ENCODE data around the gene ADGRD2. TPM values are rescaled to one million over a fixed set of nuclear protein-coding genes. Genes with fewer than 3 reads are reported as not detected.

ADGRD2 gene
- total RNA-seq, 1 experiment from 2014 or later, result not detected

- H3K27ac Mint-ChIP-seq (ENCODE audit: unreplicated experiment), result no peak overlapping the region
- H3K4me1 ChIP-seq, result no peaks in the 10 kb centered on the region
- no TSS peak for BruUV-seq (replicated peaks)
- H3K4me3 Mint-ChIP-seq (ENCODE audit: unreplicated experiment), result no peak overlapping the region
- peaks cover 6% of the 10 kb centered on the region for H3K27me3 Mint-ChIP-seq (ENCODE audit: insufficient read depth, unreplicated experiment)
- POLR2A ChIA-PET, result no interaction called here
- H3K4me3 ChIP-seq (ENCODE audit: low read depth, low read length), result no peak overlapping the region
- H3K4me1 Mint-ChIP-seq (ENCODE audit: low read depth, unreplicated experiment), result peaks cover 1% of the 10 kb centered on the region
- H3K9me3 Mint-ChIP-seq (ENCODE audit: unreplicated experiment), result no peaks in the 10 kb centered on the region
- H3K36me3 ChIP-seq (ENCODE audit: control insufficient read depth, insufficient read depth, low read length), result no peaks in the 10 kb centered on the region
- no peak for DNase-seq
- no peak for TF ChIP-seq CTCF (IDR thresholded peaks at IDR 0.05; ENCODE audit: insufficient read depth in 1 of 2, low read depth in 1 of 2, low read length in 1 of 2, severe bottlenecking in 1 of 2, unreplicated experiment in 1 of 2)
- H3K36me3 Mint-ChIP-seq (ENCODE audit: insufficient read depth, unreplicated experiment), result no peaks in the 10 kb centered on the region
- CTCF ChIA-PET, result no interaction called here
- intact Hi-C loops (cut with micrococcal nuclease; ENCODE audit: unreplicated experiment), result no loop called here
- no peaks in the 10 kb centered on the region for H3K27me3 ChIP-seq (replicated peaks; ENCODE audit: control insufficient read depth, insufficient read depth, low read length)
- H3K9me3 ChIP-seq, result no peaks in the 10 kb centered on the region
These were observed 48.4 kb downstream of the ADGRD2 start for GRCh38 chr9:124498499-124499146.

- Mint-ChIP-seq H3K4me1 (ENCODE audit: low read depth, unreplicated experiment) (peaks cover 7% of the 10 kb centered on the region), H3K36me3 (ENCODE audit: insufficient read depth, unreplicated experiment) (no peaks in the 10 kb centered on the region), H3K4me3 (ENCODE audit: unreplicated experiment) (no peak overlapping the region), H3K9me3 (ENCODE audit: unreplicated experiment) (no peaks in the 10 kb centered on the region), H3K27ac (ENCODE audit: unreplicated experiment) (no peak overlapping the region), H3K27me3 (ENCODE audit: insufficient read depth, unreplicated experiment) (peaks cover 10% of the 10 kb centered on the region)
- Histone ChIP-seq H3K4me3 (ENCODE audit: low read depth, low read length) (no peak overlapping the region), H3K9me3 (no peaks in the 10 kb centered on the region), H3K36me3 (ENCODE audit: control insufficient read depth, insufficient read depth, low read length) (no peaks in the 10 kb centered on the region), H3K4me1 (no peaks in the 10 kb centered on the region), H3K27me3 (replicated peaks; ENCODE audit: control insufficient read depth, insufficient read depth, low read length) (no peaks in the 10 kb centered on the region; the same call in 1 of the 2 replicates)
- no TSS peak for BruUV-seq (replicated peaks)
- POLR2A ChIA-PET, result no interaction called here
- CTCF ChIA-PET, result interaction anchor here (0.6 kb wide), 1 partner anchor 46 kb away, joined by 4 read pairs; no protein-coding TSS in a partner anchor
- no peak for DNase-seq
- TF ChIP-seq CTCF (IDR thresholded peaks at IDR 0.05; ENCODE audit: insufficient read depth in 1 of 2, low read depth in 1 of 2, low read length in 1 of 2, severe bottlenecking in 1 of 2, unreplicated experiment in 1 of 2), result no peak
- intact Hi-C loops (cut with micrococcal nuclease; ENCODE audit: unreplicated experiment), result no loop called here
These were observed 49.0 kb downstream of the ADGRD2 start for GRCh38 chr9:124499216-124499615.

- peaks cover 9% of the 10 kb centered on the region for H3K27me3 Mint-ChIP-seq (ENCODE audit: insufficient read depth, unreplicated experiment)
- BruUV-seq (replicated peaks), result no TSS peak
These were observed 50.0 kb downstream of the ADGRD2 start for GRCh38 chr9:124500028-124500795.

More at GRCh38 chr9:124500028-124500795, 50.0 kb downstream of the ADGRD2 start:
- no peak for TF ChIP-seq CTCF (IDR thresholded peaks at IDR 0.05; ENCODE audit: insufficient read depth in 1 of 2, low read depth in 1 of 2, low read length in 1 of 2, severe bottlenecking in 1 of 2, unreplicated experiment in 1 of 2)
- intact Hi-C loops (cut with micrococcal nuclease; ENCODE audit: unreplicated experiment), result no loop called here
- Mint-ChIP-seq H3K4me3 (ENCODE audit: unreplicated experiment) (no peak overlapping the region), H3K27ac (ENCODE audit: unreplicated experiment) (no peak overlapping the region), H3K36me3 (ENCODE audit: insufficient read depth, unreplicated experiment) (no peaks in the 10 kb centered on the region), H3K9me3 (ENCODE audit: unreplicated experiment) (no peaks in the 10 kb centered on the region), H3K4me1 (ENCODE audit: low read depth, unreplicated experiment) (peaks cover 8% of the 10 kb centered on the region)
- H3K9me3 ChIP-seq, result no peaks in the 10 kb centered on the region
- no peak overlapping the region for H3K4me3 ChIP-seq (ENCODE audit: low read depth, low read length)
- ChIA-PET CTCF (no interaction called here), POLR2A (no interaction called here)
- H3K36me3 ChIP-seq (ENCODE audit: control insufficient read depth, insufficient read depth, low read length), result no peaks in the 10 kb centered on the region
- no peaks in the 10 kb centered on the region for H3K4me1 ChIP-seq
- no peak for DNase-seq
- no peaks in the 10 kb centered on the region; the same call in 1 of the 2 replicates for H3K27me3 ChIP-seq (replicated peaks; ENCODE audit: control insufficient read depth, insufficient read depth, low read length)
